ENCODE results near the gene OR10A3.

The OR10A3 gene

GRCh38 chr11:7890417-7891172, 50.9 kb downstream of the OR10A3 start:
- no peak for DNase-seq

GRCh38 chr11:7889985-7890384, 51.5 kb downstream of the OR10A3 start:
- DNase-seq, result no peak
